T-helper 1 cell treated with Interleukin-12 subunit alpha and Interleukin-12 subunit beta and Interleukin-4 antibody, amounts not matched to agents 30 ng/mL and 1 ng/mL, for 36 hours (primary cell): Measurements from ENCODE around the gene CD300LG. TPM values are rescaled to one million over a fixed set of nuclear protein-coding genes. Genes with fewer than 3 reads are reported as not detected.
"Not testable (repeated sequence)": the region's sequence is repeated elsewhere in the genome, so short reads cannot be mapped to it uniquely, and the experiment has no call there.

ENCODE experiments used
- intact Hi-C: fragments of 100-400 bp; cut with micrococcal nuclease; formaldehyde crosslinking; loops from one replicate; pipeline ENCODE4 v1.15.1; 2024
- total RNA-seq: library from RNA; stranded (reverse); gene quantifications from 2 replicates; pipeline ENCODE4 v1.2.3, GENCODE V29; 2022

The CD300LG gene
- total RNA-seq, 1 donor from 2014 or later, result not detected

DNA sequence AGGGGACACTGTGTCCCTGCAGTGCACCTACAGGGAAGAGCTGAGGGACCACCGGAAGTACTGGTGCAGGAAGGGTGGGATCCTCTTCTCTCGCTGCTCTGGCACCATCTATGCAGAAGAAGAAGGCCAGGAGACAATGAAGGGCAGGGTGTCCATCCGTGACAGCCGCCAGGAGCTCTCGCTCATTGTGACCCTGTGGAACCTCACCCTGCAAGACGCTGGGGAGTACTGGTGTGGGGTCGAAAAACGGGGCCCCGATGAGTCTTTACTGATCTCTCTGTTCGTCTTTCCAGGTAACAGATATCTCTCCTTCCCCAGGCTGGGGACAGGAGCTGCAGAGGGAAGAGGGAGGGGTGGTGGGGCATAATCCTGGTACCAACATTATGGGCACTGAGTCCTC lies 1.6 kb downstream of the CD300LG start:
- intact Hi-C loops, result loop anchor here (5.0 to 10.0 kb wide), 2 partner anchors 156 to 274 kb away; no protein-coding TSS in a partner anchor

DNA sequence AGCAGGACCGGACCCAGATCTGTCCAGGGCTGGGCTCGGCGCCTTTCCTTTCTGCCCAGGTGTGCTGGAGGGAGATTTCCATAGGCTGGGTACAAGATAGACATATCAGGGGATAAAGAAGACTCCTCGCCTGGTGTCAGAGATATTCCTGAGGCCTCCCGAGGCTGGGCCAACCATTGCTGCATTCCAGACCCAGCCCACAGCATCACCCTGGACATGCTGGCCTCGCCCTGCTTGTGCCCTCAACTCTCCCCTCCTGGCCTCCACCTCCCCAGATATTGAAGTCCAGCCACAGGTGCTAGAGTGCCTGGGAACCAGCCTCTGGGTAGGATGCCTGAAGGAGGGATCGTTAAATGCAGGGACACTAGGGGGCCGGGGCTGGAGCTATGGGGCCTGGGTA lies 2.1 kb downstream of the CD300LG start:
- intact Hi-C loops, result loop anchor here (5.0 to 10.0 kb wide), 2 partner anchors 157 to 274 kb away; no protein-coding TSS in a partner anchor

DNA sequence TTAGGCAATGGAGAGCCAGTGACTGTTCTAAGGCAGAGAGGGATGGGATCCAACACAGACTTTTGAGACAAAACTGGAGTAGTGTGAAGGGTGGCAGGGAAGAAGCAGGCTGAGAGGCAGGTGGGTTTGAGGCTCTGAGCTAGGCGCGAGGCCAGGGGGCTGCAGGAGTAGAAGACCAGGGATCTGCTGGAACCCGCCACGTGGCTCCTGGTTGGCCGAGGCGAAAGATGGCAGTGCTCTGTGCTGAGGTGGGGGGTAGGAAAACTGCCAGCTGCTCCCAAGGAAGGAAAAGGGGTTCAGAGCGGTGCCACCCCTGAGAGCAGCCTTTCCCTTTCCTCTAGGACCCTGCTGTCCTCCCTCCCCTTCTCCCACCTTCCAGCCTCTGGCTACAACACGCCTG lies 5.6 kb downstream of the CD300LG start:
- intact Hi-C loops, result no loop called here

GRCh38 chr17:43853546-43853945 lies 6.6 kb downstream of the CD300LG start:
- intact Hi-C loops, result no loop called here

- intact Hi-C loops, result no loop called here
Measured at GRCh38 chr17:43854498-43854897, 7.5 kb downstream of the CD300LG start.

DNA sequence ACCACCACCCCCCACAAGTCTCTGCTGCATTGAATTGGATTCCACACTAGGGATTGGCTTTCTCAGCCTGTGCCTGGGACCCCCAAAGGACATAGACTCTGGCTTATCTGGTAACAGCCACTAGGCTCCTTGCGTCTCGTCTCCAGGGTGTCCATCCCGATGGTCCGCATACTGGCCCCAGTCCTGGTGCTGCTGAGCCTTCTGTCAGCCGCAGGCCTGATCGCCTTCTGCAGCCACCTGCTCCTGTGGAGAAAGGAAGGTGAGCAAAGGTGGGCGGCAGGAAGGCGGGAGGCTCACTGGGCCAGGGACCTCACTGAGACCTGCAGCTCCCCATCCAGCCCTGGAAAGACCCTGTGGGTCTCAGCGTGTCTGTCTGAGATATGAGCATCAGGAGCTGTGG lies 8.1 kb downstream of the CD300LG start:
- intact Hi-C loops, result no loop called here

DNA sequence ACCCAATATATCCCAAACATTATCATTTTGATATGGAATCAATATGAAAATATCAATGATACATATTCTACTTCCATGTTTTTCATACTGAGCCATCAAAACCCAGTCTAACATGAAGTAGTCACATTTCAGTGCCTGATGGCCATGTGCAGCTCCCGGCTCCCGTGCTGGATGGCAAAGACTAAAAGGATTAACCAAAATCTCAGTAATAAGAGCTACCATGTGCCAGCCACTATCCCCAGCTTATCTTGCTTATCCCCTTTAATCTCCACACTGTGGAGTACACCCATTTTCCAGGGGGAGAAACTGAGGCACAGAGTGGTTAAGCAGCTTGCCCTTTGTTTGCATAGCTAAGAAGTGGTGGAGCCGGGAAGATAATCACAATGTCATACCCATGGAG lies 9.2 kb downstream of the CD300LG start:
- intact Hi-C loops, result no loop called here

DNA sequence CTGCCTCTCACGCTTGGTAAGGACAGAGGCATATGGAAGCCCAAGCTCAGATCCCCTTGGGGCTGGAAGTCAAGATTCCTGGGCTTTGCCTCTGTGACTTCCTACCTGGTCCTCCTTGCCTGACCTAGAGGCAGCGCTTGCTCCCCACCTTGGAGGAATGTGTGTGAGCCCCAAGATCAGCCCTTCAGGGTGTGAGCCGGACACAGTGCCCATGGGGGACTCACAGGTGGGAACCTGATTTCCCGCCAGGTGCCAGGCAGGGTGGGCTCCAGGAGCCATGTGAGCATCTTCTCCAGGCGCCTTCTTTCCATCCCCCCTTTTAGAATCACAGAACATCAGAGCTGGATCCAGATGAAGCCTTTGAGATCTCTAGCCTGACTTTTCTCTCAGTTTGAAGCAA lies 10.2 kb downstream of the CD300LG start:
- intact Hi-C loops, result no loop called here

DNA sequence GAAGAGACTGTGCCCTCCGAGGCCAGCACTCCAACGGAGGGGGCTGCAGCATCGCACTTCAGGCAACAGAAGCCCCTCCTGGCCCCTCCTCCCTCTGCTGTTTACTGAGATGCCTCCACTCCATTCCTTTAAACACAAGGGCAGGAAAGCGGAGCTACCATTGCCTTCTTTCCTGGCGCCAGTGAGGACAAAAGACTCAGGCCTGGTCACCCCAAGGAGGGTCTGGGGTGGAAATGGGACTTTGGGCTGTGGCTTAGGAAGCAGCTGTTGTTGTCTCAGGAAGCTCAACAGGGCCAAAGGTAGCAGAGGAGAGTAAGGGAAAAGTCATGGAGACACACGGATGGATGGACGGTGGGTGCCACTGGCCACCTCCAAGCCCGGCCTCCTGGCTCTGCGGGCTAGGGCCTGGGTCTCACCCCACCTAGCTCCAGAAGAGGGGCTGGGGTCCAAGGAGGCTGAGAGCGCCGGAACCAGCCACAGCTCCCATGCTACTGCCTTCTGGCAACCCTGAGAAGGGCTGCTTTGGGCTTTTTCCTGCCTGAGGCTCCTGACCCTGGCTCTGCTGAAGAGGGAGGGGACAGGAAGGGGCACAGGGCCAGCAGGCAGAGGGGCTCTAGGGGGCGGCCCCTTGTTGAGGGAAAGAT lies 11.1 kb downstream of the CD300LG start:
- intact Hi-C loops, result no loop called here

GRCh38 chr17:43860077-43860725 lies 13.2 kb downstream of the CD300LG start:
- intact Hi-C loops, result no loop called here

GRCh38 chr17:43860927-43861622 lies 14.1 kb downstream of the CD300LG start:
- intact Hi-C loops, result no loop called here

DNA sequence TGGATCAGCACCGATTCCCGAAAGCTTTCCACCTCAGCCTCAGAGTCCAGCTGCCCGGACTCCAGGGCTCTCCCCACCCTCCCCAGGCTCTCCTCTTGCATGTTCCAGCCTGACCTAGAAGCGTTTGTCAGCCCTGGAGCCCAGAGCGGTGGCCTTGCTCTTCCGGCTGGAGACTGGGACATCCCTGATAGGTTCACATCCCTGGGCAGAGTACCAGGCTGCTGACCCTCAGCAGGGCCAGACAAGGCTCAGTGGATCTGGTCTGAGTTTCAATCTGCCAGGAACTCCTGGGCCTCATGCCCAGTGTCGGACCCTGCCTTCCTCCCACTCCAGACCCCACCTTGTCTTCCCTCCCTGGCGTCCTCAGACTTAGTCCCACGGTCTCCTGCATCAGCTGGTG lies 15.0 kb downstream of the CD300LG start:
- intact Hi-C loops, result no loop called here

- intact Hi-C loops, result no loop called here
Measured at GRCh38 chr17:43864161-43864984, 17.4 kb downstream of the CD300LG start.

DNA sequence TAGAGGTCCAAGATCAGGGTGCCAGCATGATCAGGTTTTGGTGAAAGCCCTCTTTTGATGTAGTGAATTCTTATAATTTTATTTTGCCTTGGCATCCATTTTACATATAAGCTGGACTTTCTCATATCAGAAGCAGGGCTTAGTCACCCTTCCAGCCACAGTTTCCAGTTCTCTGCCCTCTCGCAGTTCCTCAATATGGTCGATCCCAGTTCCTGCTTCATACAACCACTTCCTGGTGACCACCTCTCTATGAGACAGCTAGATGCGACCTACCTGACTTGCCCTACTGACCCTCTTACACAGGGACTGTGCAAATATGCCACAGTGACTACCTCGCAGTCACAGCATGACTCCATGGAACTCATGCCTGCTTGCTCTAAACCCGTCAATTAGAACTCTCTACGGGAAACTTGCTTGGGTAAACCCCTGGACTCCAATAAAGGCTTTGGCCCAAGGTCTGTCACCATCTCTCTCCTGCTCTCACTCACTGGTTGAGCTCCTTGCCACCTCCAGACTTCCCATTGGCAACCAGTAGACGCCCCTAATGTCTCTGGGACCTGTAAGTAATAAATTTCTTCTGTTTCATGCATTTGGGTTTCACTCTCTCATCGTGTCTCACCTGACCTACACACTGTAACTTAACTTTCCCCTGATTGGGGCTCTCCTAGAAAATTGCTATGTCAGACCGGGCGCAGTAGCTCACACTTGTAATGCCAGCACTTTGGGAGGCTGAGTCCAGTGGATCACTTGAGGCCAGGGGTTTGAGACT lies 21.4 kb downstream of the CD300LG start:
- intact Hi-C loops, result no loop called here

DNA sequence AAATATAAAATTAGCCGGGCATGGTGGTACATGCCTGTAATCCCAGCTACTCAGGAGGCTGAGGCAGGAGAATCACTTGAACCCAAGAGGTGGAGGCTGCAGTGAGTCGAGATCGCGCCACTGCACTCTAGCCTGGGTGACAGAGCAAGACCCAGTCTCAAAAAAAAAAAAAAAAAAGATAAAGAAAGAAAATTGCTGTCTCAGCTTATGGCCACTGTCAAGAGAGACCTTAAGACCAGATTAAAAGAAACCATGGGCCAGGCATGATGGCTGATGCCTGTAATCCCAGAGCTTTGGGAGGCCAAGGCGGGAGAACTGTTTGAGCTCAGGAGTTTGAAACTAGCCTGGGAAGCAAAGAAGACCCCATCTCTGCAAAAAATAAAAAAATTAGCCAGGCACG lies 22.1 kb downstream of the CD300LG start:
- intact Hi-C loops, result not testable (repeated sequence)

DNA sequence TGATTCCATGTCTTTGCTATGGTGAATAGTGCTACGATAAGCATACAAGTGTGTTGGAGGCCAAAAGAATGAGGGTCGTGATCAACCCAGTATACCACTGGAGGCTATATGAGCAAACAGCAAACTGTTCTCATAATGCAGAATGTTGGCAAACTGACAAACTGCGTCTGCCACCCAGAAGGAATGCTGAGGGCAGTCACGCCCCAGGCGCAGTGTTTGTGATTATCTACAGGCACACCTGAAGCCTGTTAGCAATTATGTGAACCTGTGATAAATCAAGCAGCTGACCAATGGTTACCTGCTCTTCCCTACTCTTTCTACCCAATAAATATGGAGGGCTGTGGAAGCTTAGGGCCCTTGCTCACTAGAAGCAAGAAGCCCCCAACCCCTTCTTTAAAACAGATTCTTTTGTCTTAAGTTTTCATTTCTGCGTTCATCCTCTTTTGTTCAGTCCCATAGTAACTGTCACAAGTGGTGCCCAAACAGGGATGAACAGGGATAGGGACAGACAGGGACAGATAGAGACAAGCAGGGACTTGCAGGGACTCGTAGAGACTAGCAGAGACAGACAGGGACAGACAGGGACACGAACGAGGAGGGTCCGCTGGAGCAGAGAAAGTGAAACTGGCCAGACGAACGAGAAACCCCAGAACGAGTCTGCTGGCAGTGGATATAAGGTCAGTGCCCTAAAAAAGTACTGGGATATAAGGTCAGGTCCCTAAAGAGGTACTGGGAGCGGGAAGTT lies 25.1 kb downstream of the CD300LG start:
- intact Hi-C loops, result no loop called here

GRCh38 chr17:43873091-43873490 lies 26.1 kb downstream of the CD300LG start:
- intact Hi-C loops, result no loop called here

GRCh38 chr17:43873815-43874214 lies 26.8 kb downstream of the CD300LG start:
- intact Hi-C loops, result no loop called here

- intact Hi-C loops, result no loop called here
Measured at GRCh38 chr17:43874293-43874692, 27.3 kb downstream of the CD300LG start.

GRCh38 chr17:43875476-43876147 lies 28.6 kb downstream of the CD300LG start:
- intact Hi-C loops, result no loop called here
